AG10803 (cell line): ENCODE measurements around the gene STMND1.

Experiments used
- DNase-seq: peaks from one replicate; pipeline ENCODE4 v3.0.0; 2010; ENCODE audit warnings: low read depth
- H3K4me3 ChIP-seq: 2 replicates; pipeline ENCODE4 v1.5.1; 2011; ENCODE audit warnings: mild to moderate bottlenecking, low read length, control low read depth
- CTCF ChIP-seq: conservative IDR thresholded peaks from 2 replicates; pipeline ENCODE4 v1.5.1; 2011; ENCODE audit warnings: mild to moderate bottlenecking, low read length, control low read depth, inconsistent platforms

STMND1 gene

DNA sequence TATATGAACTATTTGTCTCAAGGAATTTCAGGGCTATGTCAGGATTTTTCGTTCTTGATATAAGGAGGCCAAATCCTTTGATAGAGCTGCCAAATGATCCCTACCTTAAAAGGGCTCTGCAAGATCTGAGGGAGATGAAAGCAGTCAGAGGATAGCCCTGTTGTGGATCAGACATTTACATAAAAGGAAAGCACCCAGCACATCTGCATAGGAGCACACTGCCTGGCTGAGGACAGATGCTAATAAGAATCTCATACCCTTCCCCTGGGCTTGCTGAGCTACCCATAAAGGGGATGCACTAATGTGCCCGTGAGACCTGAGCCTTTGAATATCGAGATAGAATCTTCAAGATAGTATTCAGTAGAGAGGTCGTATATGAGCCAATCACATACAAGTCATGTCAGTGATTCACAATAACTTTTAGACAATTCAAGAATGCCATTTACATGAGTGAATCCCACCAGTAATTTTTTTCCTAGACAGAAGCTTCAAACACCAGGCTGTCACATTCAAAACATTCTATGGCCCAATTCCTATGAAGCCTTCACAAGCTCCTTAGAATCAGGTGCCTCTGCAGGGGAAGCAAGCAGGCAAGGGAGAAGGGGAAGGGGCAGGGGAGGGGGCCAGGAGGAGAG, 71.1 kb downstream of the STMND1 start:
- DNase-seq: peak; percentile 15
- no peak for TF ChIP-seq CTCF
- no peak overlapping the region for H3K4me3 ChIP-seq

- TF ChIP-seq CTCF: no peak
- H3K4me3 ChIP-seq: no peak overlapping the region
- DNase-seq: no peak
Observed at GRCh38 chr6:17178326-17178725, 76.5 kb downstream of the STMND1 start.

GRCh38 chr6:17178754-17179529, 77.1 kb downstream of the STMND1 start:
- DNase-seq: peak; percentile 38
- TF ChIP-seq CTCF: no peak
- no peak overlapping the region for H3K4me3 ChIP-seq

- no peak for DNase-seq
- H3K4me3 ChIP-seq: no peak overlapping the region
- TF ChIP-seq CTCF: no peak
Observed at GRCh38 chr6:17179530-17180073, 77.8 kb downstream of the STMND1 start.
